GM12878 (cell line): Measurements from ENCODE around the gene ASB6. TPM values are rescaled to one million over a fixed set of nuclear protein-coding genes. Genes with fewer than 3 reads are reported as not detected.

Experiments
- ATAC-seq: fragments of 200-7000 bp; cut with Tn5 transposase; 3 replicates; pipeline ENCODE4 v1.9.1; 2020; ENCODE audit warnings: mild to moderate bottlenecking, moderate library complexity
- BruUV-seq: library from RNA; stranded (reverse); fragments of 400-500 nt; replicated peaks from 2 replicates; lab custom pipeline; 2021; lab: Mats Ljungman, UMichigan
- CTCF ChIA-PET: fragments of 300-600 bp; sonication (Branson Sonifier 250); formaldehyde crosslinking; extraction: SDS; loops from one replicate; lab custom pipeline; 2021; ENCODE audit warnings: inconsistent platforms; lab: Yijun Ruan, JAX
- POLR2A ChIA-PET: fragments of 350-600 bp; formaldehyde crosslinking; extraction: SDS; loops from one replicate; lab custom pipeline; 2021; ENCODE audit warnings: inconsistent platforms; lab: Charles Lee
- RAD21 ChIA-PET: fragments of 300-600 bp; sonication (Branson Sonifier 250); formaldehyde crosslinking; loops from one replicate; lab custom pipeline; 2023; ENCODE audit warnings: antibody characterized with exemption; ENCODE audit not compliant: unreplicated experiment; lab: Charles Lee
- SMC1A ChIA-PET: fragments of 300-600 bp; sonication (Branson Sonifier 250); formaldehyde crosslinking; loops from one replicate; lab custom pipeline; 2023; ENCODE audit not compliant: unreplicated experiment, uncharacterized antibody; lab: Charles Lee
- DNase-seq: peaks from one replicate; pipeline ENCODE4 v3.0.0-alpha.2; 2011; ENCODE audit warnings: low read depth, low spot score
- FAIRE-seq: peaks from 3 replicates; lab custom pipeline; 2011; peaks lifted over from hg19 to GRCh38; lab: Jason Lieb, UNC
- H2AFZ ChIP-seq: 2 replicates; pipeline ENCODE4 v1.6.0; 2011; ENCODE audit warnings: low read depth, low read length, control low read depth; ENCODE audit not compliant: control insufficient read depth
- H3K27ac ChIP-seq: 2 replicates; pipeline ENCODE4 v1.5.1; 2011; ENCODE audit warnings: control low read depth; ENCODE audit not compliant: control insufficient read depth, insufficient read depth
- H3K27me3 ChIP-seq, 2 experiments: replicated peaks in 1 of 2; 2 replicates each; pipeline versions ENCODE4 v1.6.0 to v1.6.1; 2011; ENCODE audit warnings: low read length in 1 of 2; ENCODE audit not compliant: control insufficient read depth in 2 of 2, insufficient read depth in 2 of 2
- H3K36me3 ChIP-seq, 2 experiments: 2 replicates each; pipeline ENCODE4 v1.5.1; 2011; ENCODE audit warnings: low read length in 1 of 2; ENCODE audit not compliant: control insufficient read depth in 2 of 2, insufficient read depth in 2 of 2
- H3K4me1 ChIP-seq: 2 replicates; pipeline ENCODE4 v1.6.1; 2011; ENCODE audit warnings: mild to moderate bottlenecking, low read length, moderate library complexity, mixed read lengths; ENCODE audit not compliant: control insufficient read depth, insufficient read depth
- H3K4me2 ChIP-seq: 2 replicates; pipeline ENCODE4 v1.6.0; 2011; ENCODE audit warnings: control low read depth; ENCODE audit not compliant: control insufficient read depth, insufficient read depth
- H3K4me3 ChIP-seq: fragments of 200-600 bp; sonication (generic); 2 replicates; pipeline ENCODE4 v1.5.1; 2016
- H3K79me2 ChIP-seq: 2 replicates; pipeline ENCODE4 v1.6.0; 2011; ENCODE audit warnings: low read length; ENCODE audit not compliant: control insufficient read depth, insufficient read depth
- H3K9ac ChIP-seq: 2 replicates; pipeline ENCODE4 v1.8.0; 2011; ENCODE audit warnings: low read length, control low read depth, mixed read lengths; ENCODE audit not compliant: control insufficient read depth, insufficient read depth
- H3K9me3 ChIP-seq: replicated peaks from 3 replicates; pipeline ENCODE4 v1.5.1; 2011; ENCODE audit warnings: mild to moderate bottlenecking, low read length; ENCODE audit not compliant: control insufficient read depth, insufficient read depth
- H4K20me1 ChIP-seq: 2 replicates; pipeline ENCODE4 v1.6.0; 2011; ENCODE audit not compliant: control insufficient read depth, insufficient read depth
- CHD4 ChIP-seq: fragments of 200-600 bp; sonication (generic); IDR thresholded peaks from 2 replicates; pipeline ENCODE4 v1.6.1; 2016; ENCODE audit warnings: mild to moderate bottlenecking
- NR2F1 ChIP-seq: fragments of 450-650 bp; conservative IDR thresholded peaks from 2 replicates; pipeline ENCODE4 v1.6.1; 2017; ENCODE audit warnings: mild to moderate bottlenecking
- RAD21 ChIP-seq: IDR thresholded peaks from 2 replicates; pipeline ENCODE4 v1.6.1; 2011; ENCODE audit warnings: mild to moderate bottlenecking, low read depth, low read length, moderate library complexity; ENCODE audit not compliant: insufficient read depth
- RFX5 ChIP-seq: IDR thresholded peaks from 2 replicates; pipeline ENCODE4 v1.6.1; 2011; ENCODE audit warnings: low read depth, low read length, improper control_type of control experiment
- WRNIP1 ChIP-seq: IDR thresholded peaks from 2 replicates; pipeline ENCODE4 v1.6.1; 2011; ENCODE audit warnings: low read depth, low read length, improper control_type of control experiment, borderline replicate concordance
- ZNF207 ChIP-seq: fragments of 450-650 bp; IDR thresholded peaks from 2 replicates; pipeline ENCODE4 v1.6.1; 2014; ENCODE audit warnings: antibody characterized with exemption, mild to moderate bottlenecking, borderline replicate concordance
- ZZZ3 ChIP-seq: IDR thresholded peaks from 2 replicates; pipeline ENCODE4 v1.6.1; 2011; ENCODE audit warnings: low read depth; ENCODE audit not compliant: control insufficient read depth, insufficient read length
- WGBS: methylation state at CpG from one replicate; pipeline ENCODE4 v1.1.6; 2016; ENCODE audit warnings: low lambda C conversion rate; ENCODE audit not compliant: insufficient replicate concordance, insufficient coverage; ENCODE audit errors: missing lambda C conversion rate; 5-methylcytosine and 5-hydroxymethylcytosine counted together
- in situ Hi-C: fragments of 300-500 bp; cut with MboI; formaldehyde crosslinking; loops from 9 replicates; pipeline ENCODE4 v1.14.3; 2018; ENCODE audit warnings: mixed read lengths
- intact Hi-C: fragments of 100-400 bp; cut with micrococcal nuclease; formaldehyde crosslinking; loops from one replicate; pipeline ENCODE4 v1.14.2; 2022; ENCODE audit not compliant: unreplicated experiment
- polyA plus RNA-seq, 11 experiments: library from polyadenylated mRNA; depleted of rRNA in 4 of 11; unstranded in 6 of 11; stranded (reverse) in 5 of 11; fragments of >200 nt; fragmentation: Nextera tagmentation in 4 of 11; fragmentation: Illumina TruSeq in 1 of 11; extraction: Ambion mirVana in 4 of 11; extraction: Trizol in 1 of 11; gene quantifications; 1 replicate in 1 of 11; 2 replicates in 10 of 11; pipeline versions ENCODE4 v1.2.1 to v1.2.3, GENCODE V29; 2011 to 2016; ENCODE audit warnings: inconsistent platforms in 2 of 11, missing spikeins in 2 of 11, low read depth in 1 of 11
- total RNA-seq, 4 experiments: library from RNA; depleted of rRNA in 3 of 4; stranded (reverse); fragments of >200 nt in 3 of 4; fragmentation: Illumina TruSeq in 1 of 4; extraction: Trizol in 1 of 4; gene quantifications; 2 replicates each; pipeline versions ENCODE4 v1.2.1 to v1.2.3, GENCODE V29; 2013 to 2021
- TF ChIP-seq, protein P1 (sequence below): fragments of 450-650 bp; IDR thresholded peaks from 2 replicates; pipeline ENCODE4 v1.6.1; 2016; ENCODE audit warnings: mild to moderate bottlenecking
- TF ChIP-seq, protein P2 (sequence below): fragments of 450-650 bp; IDR thresholded peaks from 2 replicates; pipeline ENCODE4 v1.6.1; 2017; ENCODE audit warnings: mild to moderate bottlenecking, moderate library complexity
- TF ChIP-seq, protein P3 (sequence below): IDR thresholded peaks from 2 replicates; pipeline ENCODE4 v1.6.1; 2012; ENCODE audit warnings: low read length, inconsistent platforms
- TF ChIP-seq, protein P4 (sequence below), 3 experiments: IDR thresholded peaks in 2 of 3; conservative IDR thresholded peaks in 1 of 3; 2 replicates each; pipeline ENCODE4 v1.5.1; 2011; ENCODE audit warnings: low read depth in 3 of 3, low read length in 3 of 3, mild to moderate bottlenecking in 3 of 3, control low read depth in 2 of 3, moderate library complexity in 2 of 3, inconsistent platforms in 1 of 3, mixed read lengths in 1 of 3; ENCODE audit not compliant: control insufficient read depth in 2 of 3, insufficient read depth in 1 of 3; ENCODE audit errors: extremely low read depth in 1 of 3
- TF ChIP-seq, protein P5 (sequence below): fragments of 450-650 bp; conservative IDR thresholded peaks from 2 replicates; pipeline ENCODE4 v1.6.1; 2017; ENCODE audit warnings: mild to moderate bottlenecking, moderate library complexity

Gene ASB6
- total and polyA plus RNA-seq, 10 of the 15 experiments (the other 5 are each of a cell fraction or from before 2014, with no cell fraction given): 0.80 to 18.2 (median 9.9) TPM

DNA sequence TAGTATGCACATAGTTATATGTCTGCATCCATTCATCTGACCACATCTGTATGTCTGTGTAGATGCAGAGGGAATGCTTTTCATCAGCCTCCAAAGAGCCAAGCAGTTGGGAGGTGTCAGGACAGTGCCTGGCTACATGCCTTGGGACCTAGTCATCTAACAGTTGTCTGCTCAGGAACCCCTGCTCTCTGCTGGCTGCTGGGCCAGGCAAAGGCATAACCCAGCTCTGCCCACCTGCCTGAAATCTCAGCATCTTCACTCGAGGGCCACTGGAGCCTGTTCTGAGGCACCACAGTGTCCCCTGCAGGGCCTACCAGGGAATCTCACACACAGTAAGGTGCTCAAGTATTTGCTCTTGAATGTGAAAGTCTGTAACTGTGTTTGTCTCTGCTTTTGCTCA, 24.8 kb downstream of the ASB6 start:
- Histone ChIP-seq H3K9me3 (no peaks in the 10 kb centered on the region), H3K4me2 (no peak overlapping the region), H3K36me3 (no peaks in the 10 kb centered on the region), H3K4me3 (no peak overlapping the region), H3K79me2 (no peaks in the 10 kb centered on the region), H3K4me1 (no peaks in the 10 kb centered on the region), H3K27me3 (peaks cover 6 to 11% of the 10 kb centered on the region in 2 experiments), H3K27ac (no peak overlapping the region), H4K20me1 (no peaks in the 10 kb centered on the region; the same call in 1 of the 2 replicates), H3K9ac (no peak overlapping the region), H2AFZ (no peak overlapping the region)
- no peak for DNase-seq
- POLR2A ChIA-PET: no interaction called here
- CTCF ChIA-PET: interaction anchor here (1.0 to 1.5 kb wide), 3 partner anchors 445 to 487 kb away, joined by 3 read pairs; no protein-coding TSS in a partner anchor
- BruUV-seq: no TSS peak
- in situ Hi-C loops: no loop called here
- ATAC-seq: peak; percentile 77
- intact Hi-C loops: loop anchor here (10.0 kb wide), 1 partner anchor 442 kb away; the partner anchor contains the start of gene IER5L
- no peak for FAIRE-seq
- WGBS: 0% methylated on average over 1 of the region's 1 CpG
- RAD21 ChIA-PET: no interaction called here
- SMC1A ChIA-PET: interaction anchor here (1.3 kb wide), 1 partner anchor 486 kb away, joined by 5 read pairs; no protein-coding TSS in a partner anchor
- TF ChIP-seq RFX5 (no peak), CHD4 (no peak), WRNIP1 (no peak), ZZZ3 (no peak), NR2F1 (no peak), RAD21 (peak; percentile 38; the same call in 1 of the 2 replicates), ZNF207 (no peak)
- TF ChIP-seq, protein P1, sequence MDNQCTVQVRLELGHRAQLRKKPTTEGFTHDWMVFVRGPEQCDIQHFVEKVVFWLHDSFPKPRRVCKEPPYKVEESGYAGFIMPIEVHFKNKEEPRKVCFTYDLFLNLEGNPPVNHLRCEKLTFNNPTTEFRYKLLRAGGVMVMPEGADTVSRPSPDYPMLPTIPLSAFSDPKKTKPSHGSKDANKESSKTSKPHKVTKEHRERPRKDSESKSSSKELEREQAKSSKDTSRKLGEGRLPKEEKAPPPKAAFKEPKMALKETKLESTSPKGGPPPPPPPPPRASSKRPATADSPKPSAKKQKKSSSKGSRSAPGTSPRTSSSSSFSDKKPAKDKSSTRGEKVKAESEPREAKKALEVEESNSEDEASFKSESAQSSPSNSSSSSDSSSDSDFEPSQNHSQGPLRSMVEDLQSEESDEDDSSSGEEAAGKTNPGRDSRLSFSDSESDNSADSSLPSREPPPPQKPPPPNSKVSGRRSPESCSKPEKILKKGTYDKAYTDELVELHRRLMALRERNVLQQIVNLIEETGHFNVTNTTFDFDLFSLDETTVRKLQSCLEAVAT: no peak
- TF ChIP-seq, protein P2, sequence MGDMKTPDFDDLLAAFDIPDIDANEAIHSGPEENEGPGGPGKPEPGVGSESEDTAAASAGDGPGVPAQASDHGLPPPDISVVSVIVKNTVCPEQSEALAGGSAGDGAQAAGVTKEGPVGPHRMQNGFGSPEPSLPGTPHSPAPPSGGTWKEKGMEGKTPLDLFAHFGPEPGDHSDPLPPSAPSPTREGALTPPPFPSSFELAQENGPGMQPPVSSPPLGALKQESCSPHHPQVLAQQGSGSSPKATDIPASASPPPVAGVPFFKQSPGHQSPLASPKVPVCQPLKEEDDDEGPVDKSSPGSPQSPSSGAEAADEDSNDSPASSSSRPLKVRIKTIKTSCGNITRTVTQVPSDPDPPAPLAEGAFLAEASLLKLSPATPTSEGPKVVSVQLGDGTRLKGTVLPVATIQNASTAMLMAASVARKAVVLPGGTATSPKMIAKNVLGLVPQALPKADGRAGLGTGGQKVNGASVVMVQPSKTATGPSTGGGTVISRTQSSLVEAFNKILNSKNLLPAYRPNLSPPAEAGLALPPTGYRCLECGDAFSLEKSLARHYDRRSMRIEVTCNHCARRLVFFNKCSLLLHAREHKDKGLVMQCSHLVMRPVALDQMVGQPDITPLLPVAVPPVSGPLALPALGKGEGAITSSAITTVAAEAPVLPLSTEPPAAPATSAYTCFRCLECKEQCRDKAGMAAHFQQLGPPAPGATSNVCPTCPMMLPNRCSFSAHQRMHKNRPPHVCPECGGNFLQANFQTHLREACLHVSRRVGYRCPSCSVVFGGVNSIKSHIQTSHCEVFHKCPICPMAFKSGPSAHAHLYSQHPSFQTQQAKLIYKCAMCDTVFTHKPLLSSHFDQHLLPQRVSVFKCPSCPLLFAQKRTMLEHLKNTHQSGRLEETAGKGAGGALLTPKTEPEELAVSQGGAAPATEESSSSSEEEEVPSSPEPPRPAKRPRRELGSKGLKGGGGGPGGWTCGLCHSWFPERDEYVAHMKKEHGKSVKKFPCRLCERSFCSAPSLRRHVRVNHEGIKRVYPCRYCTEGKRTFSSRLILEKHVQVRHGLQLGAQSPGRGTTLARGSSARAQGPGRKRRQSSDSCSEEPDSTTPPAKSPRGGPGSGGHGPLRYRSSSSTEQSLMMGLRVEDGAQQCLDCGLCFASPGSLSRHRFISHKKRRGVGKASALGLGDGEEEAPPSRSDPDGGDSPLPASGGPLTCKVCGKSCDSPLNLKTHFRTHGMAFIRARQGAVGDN: no peak
- TF ChIP-seq, protein P3, sequence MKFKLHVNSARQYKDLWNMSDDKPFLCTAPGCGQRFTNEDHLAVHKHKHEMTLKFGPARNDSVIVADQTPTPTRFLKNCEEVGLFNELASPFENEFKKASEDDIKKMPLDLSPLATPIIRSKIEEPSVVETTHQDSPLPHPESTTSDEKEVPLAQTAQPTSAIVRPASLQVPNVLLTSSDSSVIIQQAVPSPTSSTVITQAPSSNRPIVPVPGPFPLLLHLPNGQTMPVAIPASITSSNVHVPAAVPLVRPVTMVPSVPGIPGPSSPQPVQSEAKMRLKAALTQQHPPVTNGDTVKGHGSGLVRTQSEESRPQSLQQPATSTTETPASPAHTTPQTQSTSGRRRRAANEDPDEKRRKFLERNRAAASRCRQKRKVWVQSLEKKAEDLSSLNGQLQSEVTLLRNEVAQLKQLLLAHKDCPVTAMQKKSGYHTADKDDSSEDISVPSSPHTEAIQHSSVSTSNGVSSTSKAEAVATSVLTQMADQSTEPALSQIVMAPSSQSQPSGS: no peak
- TF ChIP-seq, protein P4, sequence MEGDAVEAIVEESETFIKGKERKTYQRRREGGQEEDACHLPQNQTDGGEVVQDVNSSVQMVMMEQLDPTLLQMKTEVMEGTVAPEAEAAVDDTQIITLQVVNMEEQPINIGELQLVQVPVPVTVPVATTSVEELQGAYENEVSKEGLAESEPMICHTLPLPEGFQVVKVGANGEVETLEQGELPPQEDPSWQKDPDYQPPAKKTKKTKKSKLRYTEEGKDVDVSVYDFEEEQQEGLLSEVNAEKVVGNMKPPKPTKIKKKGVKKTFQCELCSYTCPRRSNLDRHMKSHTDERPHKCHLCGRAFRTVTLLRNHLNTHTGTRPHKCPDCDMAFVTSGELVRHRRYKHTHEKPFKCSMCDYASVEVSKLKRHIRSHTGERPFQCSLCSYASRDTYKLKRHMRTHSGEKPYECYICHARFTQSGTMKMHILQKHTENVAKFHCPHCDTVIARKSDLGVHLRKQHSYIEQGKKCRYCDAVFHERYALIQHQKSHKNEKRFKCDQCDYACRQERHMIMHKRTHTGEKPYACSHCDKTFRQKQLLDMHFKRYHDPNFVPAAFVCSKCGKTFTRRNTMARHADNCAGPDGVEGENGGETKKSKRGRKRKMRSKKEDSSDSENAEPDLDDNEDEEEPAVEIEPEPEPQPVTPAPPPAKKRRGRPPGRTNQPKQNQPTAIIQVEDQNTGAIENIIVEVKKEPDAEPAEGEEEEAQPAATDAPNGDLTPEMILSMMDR (IDR thresholded peaks at IDR 0.05 in 2 of 3, conservative IDR thresholded peaks at IDR 0.05 in 1 of 3; ENCODE audit: control insufficient read depth in 2 of 3, extremely low read depth in 1 of 3, insufficient read depth in 1 of 3, low read depth in 3 of 3, low read length in 3 of 3): peak; percentile 44 to 55 (median 52)
- TF ChIP-seq, protein P5, sequence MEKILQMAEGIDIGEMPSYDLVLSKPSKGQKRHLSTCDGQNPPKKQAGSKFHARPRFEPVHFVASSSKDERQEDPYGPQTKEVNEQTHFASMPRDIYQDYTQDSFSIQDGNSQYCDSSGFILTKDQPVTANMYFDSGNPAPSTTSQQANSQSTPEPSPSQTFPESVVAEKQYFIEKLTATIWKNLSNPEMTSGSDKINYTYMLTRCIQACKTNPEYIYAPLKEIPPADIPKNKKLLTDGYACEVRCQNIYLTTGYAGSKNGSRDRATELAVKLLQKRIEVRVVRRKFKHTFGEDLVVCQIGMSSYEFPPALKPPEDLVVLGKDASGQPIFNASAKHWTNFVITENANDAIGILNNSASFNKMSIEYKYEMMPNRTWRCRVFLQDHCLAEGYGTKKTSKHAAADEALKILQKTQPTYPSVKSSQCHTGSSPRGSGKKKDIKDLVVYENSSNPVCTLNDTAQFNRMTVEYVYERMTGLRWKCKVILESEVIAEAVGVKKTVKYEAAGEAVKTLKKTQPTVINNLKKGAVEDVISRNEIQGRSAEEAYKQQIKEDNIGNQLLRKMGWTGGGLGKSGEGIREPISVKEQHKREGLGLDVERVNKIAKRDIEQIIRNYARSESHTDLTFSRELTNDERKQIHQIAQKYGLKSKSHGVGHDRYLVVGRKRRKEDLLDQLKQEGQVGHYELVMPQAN: no peak
